Stimulated activated CD4-positive, alpha-beta T cell treated with anti-CD3 and anti-CD28 coated beads, Interleukin-2, amount 100 ng/mL, for 48 hours (primary cell): Measurements from ENCODE around the gene PLA2G2F.

ENCODE experiments used
- DNase-seq, 2 donors: peaks; one replicate each; pipeline ENCODE4 v3.0.0-alpha.2; 2020

PLA2G2F gene

DNA sequence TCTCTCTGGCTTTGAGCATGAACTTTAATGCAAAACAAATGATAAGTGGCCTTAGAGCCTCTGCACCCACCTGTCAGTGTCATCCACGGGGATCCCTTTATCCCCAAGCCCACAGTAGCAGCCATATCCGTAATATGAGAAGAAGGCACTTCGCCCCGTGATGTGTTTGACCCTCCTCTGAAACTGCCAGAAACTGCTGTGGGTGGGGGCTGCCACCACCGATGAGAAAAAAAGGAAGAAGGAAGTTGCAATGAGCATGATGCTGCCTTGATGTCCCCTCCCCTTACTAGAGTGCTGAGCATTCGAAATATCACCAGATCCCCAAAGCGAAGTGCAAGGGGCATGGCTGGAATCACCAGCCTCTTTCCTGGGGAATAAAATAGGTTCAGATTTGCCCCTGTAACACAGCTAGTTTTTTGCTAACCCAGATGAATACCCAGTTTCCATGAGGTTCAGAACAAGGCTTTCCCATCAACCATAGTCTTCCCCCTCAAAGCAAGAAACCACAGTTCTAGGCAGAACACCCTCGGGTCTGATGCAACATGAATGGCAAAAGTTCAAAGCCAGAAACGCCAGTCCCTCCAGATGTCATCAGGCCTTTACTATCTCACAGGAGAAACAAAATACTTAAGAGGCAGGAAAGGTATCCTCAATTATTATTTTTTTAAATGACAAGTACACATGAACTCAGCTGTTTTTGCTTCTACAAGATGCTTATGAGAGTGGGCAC lies 36.0 kb downstream of the PLA2G2F start:
- DNase-seq = no peak

- no peak for DNase-seq
Observed at GRCh38 chr1:20178634-20179370, 39.7 kb downstream of the PLA2G2F start.

- DNase-seq = no peak
Observed at GRCh38 chr1:20179371-20180128, 40.4 kb downstream of the PLA2G2F start.

GRCh38 chr1:20180129-20180843 lies 41.2 kb downstream of the PLA2G2F start:
- DNase-seq = no peak

DNA sequence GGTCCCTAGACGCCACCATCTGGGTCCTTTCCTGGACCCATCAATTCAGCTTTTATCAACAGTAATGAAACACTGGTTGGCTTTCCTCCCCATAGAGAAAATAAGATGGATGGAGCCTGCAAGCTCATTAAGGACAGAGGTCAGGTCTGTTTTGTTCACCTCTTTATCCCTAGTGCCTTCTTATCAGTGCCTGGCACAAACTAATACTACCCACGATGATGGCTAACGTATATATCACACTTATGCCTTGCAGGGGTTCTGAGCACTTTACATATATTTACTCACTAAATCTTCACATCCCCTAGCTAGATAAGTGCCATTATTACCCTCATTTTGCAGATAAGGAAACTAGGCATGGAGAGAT lies 41.7 kb downstream of the PLA2G2F start:
- DNase-seq = no peak

GRCh38 chr1:20182415-20182814 lies 43.3 kb downstream of the PLA2G2F start:
- DNase-seq = no peak

- DNase-seq = no peak
Observed at GRCh38 chr1:20183035-20183434, 43.9 kb downstream of the PLA2G2F start.

DNA sequence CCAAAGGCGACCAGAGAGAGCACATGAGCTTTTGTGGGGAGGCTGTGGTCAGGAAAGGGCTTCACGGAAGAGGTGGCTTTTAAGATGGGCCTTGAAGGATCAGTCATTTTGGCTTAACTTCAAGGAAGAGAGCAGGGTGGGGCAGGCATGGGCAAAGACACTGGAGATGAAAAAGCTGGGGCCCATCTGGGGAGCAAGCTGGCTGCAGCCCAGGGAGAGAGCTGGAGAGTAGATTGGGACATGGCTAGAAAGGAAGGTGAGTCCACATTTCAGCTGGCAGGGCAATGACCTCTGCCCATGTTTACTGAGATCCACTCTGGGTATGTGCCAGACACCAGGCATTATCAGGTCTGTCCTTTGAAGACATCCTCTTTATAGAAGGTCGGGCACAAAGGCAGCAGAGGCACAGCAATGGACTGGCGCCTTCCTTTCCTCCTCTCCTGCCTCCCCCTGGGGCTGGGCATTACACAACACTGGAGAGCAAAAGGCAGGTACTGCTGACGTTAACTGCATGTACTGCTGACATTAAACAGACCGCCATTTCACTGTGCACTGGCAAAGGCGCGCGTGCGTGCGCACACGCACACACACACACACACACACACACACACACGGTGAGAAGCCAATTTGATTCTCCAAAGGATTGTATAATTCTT lies 44.6 kb downstream of the PLA2G2F start:
- no peak for DNase-seq

DNA sequence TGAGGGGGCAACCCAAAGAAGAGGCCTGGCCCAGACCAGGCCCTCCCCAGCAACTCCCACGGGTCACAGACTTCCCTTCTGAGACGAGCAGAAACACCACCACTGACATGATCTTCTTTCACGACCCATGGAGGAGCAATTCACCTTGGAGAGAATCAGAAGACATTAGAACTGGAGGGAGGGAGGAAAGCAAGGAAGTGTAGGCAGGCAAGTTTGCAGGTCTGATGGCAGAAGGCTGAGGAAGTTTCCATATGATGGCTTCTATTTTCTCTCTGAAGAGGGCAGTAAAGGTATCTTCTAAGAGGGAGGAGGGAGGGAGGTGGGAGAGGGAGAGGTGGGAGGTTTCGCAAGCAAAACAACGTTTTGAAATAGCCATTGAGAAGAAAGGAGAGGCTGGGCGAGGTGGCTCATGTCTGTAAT lies 45.4 kb downstream of the PLA2G2F start:
- DNase-seq = no peak

DNA sequence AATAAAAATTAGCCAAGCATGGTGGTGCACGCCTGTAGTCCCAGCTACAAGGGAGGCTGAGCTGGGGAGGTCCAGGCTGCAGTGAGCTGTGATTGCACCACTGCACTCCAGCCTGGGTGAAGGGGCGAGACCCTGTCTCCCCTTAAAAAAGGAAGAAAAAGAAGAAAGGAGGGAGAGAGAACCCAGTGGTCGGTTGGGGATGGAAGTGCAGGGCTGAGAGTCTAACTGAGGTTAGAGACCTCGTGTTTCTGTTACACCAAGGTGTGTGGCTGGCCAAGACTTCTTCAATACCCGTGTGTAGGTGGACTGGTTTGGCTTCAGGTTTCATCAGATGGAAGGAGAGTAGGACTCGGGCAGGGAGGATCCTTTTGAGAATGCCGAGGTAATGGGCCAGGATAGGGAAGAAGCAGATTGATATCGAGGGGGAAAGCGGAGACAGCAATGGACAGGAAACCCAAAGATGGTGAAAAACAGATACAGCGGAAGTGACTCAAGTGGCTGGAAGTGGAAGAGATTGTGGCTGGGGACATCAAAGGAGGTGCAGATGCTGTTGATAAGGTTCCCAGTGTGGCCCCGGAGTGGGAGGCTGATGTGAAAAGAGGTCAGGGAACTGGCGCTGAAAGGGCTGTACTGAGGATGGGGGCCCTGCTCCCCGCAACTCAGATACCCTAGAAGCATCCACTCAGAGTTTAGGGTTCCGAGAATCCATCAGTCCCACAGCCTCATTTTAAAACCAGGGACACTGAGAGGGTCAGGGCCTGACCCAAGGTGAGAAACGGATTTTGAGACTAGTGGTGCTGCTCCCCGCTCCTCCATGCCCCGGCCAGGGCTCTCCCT lies 46.1 kb downstream of the PLA2G2F start:
- DNase-seq = peak; percentile 43 to 47

DNA sequence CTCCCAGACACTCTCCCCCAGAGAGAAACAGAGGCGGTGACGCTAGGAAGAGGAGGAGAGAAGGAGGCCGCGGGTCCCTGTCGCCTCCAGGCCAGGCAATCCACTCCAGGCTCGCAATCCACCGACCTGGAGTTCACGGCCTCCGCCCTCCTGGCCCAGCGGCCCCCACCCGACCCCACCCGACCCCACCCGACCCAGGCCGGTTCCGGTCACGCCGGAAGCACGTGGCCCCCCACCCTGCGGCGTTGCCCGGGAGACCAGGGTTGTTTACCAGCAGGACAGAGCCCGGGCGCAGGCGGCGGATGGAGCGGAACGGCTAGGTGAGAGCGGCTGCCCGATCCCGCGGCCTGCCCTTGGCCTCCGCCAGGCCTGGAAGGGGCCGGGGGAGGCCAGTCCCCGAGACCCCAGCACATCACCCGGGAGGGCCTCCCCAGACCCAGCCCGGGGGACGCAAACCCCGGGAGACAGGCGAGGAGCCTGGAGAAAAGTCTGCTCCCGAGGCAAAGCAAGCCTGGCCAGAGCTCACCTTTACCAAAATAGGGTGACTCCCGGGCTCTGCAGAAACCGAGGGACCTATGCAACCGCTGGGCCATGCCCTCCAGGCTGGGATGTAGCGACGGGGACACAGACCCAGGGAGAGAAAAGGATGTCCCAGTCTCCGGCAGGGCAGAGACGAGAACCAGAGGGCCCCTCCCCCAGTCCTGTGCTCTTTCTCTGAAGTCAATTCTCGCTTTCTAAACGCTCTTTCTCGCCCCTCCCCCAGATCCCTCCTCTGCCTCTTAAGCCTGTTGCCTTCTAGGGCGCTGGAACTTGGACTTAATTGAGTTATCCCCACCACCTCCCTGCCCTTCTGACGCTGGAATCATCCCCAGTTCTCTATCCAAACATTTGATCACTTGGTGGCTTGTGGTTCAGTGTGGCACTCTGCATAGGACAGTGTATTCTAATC lies 47.0 kb downstream of the PLA2G2F start, which contains the start of the genes PLA2G2C and UBXN10:
Gene PLA2G2C, minus strand, starts transcription at position 685 of the 949 bp plus-strand sequence. CDS start 9,155 bp downstream, outside the sequence.
Gene UBXN10, plus strand, starts transcription at position 263 of the 949 bp plus-strand sequence. CDS start 4,466 bp downstream, outside the sequence.
- peak; percentile 68 to 70 for DNase-seq

DNA sequence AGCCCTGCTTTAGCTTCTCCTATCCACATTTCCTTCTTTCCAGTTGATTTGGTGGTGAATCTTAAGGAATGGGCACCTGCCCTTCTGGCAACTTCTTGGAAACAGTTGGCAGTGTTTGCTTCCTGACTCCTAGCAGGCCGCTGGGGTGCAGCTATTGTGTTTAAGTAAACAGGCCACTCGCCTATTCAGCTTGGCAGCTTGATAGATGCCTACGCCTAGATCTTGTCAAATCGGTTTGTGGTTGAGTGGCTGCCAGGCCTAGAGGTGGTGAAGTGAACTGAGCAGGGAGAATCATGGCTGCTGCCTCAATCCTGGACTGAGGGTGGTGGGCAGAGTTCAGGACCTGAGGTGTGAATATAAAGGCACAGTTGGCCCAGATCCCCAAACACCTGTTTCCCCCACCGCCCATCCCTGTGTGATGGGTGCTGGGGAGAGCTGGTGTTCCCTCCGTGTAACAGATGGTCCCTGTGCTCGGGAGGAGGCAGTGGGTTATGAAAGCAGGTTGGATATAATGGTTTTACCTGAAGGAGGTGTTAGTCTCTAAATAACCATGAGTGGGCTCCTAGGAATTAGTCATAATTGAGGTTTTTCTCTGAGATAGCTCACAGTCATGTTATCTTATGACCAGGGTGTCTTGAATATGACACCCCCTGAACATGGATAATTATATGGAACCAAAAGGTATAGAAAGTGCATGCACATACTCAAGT lies 48.1 kb downstream of the PLA2G2F start:
- DNase-seq = no peak

GRCh38 chr1:20187813-20188454 lies 48.8 kb downstream of the PLA2G2F start:
- DNase-seq = no peak

GRCh38 chr1:20188455-20188817 lies 49.3 kb downstream of the PLA2G2F start:
- no peak for DNase-seq

- no peak for DNase-seq
Observed at GRCh38 chr1:20189664-20190063, 50.5 kb downstream of the PLA2G2F start.

DNA sequence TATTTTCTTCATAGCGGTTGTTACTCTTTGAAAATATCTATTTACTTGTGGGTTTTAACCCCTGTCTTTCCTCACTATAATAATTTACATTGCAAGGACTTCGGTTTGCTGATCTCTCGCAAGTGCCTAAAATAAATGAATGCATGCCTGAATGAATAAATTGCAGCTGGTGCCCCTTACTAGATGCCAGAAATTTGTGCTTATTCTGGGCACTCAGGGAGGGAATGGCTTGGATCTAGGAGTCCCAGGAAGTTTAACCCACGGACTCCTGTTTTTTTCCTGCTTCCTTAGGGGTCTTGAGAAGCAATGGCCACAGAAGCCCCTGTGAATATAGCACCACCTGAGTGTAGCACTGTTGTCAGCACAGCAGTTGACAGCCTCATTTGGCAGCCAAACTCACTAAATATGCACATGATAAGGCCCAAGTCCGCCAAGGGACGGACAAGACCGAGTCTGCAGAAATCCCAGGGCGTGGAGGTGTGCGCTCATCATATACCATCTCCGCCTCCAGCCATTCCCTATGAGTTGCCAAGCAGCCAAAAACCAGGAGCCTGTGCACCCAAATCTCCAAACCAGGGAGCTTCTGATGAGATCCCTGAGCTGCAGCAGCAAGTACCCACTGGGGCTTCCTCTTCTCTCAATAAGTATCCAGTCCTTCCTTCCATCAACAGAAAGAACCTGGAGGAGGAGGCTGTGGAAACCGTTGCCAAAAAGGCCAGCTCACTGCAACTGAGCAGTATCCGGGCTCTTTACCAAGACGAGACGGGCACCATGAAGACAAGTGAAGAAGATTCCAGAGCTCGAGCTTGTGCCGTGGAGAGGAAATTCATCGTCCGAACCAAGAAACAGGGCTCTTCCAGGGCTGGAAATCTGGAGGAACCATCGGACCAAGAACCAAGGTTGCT lies 51.4 kb downstream of the PLA2G2F start:
- DNase-seq = no peak

GRCh38 chr1:20191266-20191825 lies 52.2 kb downstream of the PLA2G2F start:
- no peak for DNase-seq
